K562 (cell line): ENCODE results near the gene SERPINF2. TPM values are rescaled to one million over a fixed set of nuclear protein-coding genes. Genes with fewer than 3 reads are reported as not detected.

Source experiments
- BRD4 ChIP-seq: fragments of 200-600 bp; sonication (generic); IDR thresholded peaks from 2 replicates; pipeline ENCODE4 v1.6.1; 2017; ENCODE audit warnings: inconsistent platforms
- E2F3 ChIP-seq: fragments of 250-450 bp; sonication (Bioruptor Pico); IDR thresholded peaks from 2 replicates; pipeline ENCODE4 v1.4.0; 2020; ENCODE audit warnings: mild to moderate bottlenecking
- FOXP1 ChIP-seq: sonication (generic); formaldehyde crosslinking; IDR thresholded peaks from 2 replicates; pipeline ENCODE4 v1.8.0; 2022; ENCODE audit warnings: mild to moderate bottlenecking, missing genetic modification reagents
- NFXL1 ChIP-seq: fragments of 450-650 bp; formaldehyde crosslinking; IDR thresholded peaks from 2 replicates; pipeline ENCODE4 v1.4.0; 2021; ENCODE audit warnings: mild to moderate bottlenecking
- RNF2 ChIP-seq: sonication (generic); IDR thresholded peaks from 2 replicates; pipeline ENCODE4 v1.6.1; 2016
- SIN3B ChIP-seq: fragments of 450-650 bp; IDR thresholded peaks from 2 replicates; pipeline ENCODE4 v1.6.1; 2017; ENCODE audit warnings: low read depth, mild to moderate bottlenecking, moderate library complexity
- ZNF586 ChIP-seq: fragments of 450-650 bp; formaldehyde crosslinking; conservative IDR thresholded peaks from 2 replicates; pipeline ENCODE4 v1.4.0; 2020; ENCODE audit warnings: mild to moderate bottlenecking, moderate library complexity
- polyA plus RNA-seq, 8 experiments: library from polyadenylated mRNA; depleted of rRNA in 4 of 8; stranded (reverse) in 5 of 8; unstranded in 3 of 8; fragments of >200 nt; fragmentation: Nextera tagmentation in 2 of 8; fragmentation: Illumina TruSeq in 1 of 8; extraction: Ambion mirVana in 2 of 8; extraction: Trizol in 1 of 8; gene quantifications; 2 replicates each; pipeline versions ENCODE4 v1.2.1 to v1.2.3, GENCODE V29; 2011 to 2014; ENCODE audit warnings: inconsistent platforms in 1 of 8, missing spikeins in 1 of 8
- total RNA-seq, 7 experiments: library from RNA; depleted of rRNA in 6 of 7; stranded (reverse); fragments of >200 nt in 6 of 7; fragmentation: Illumina TruSeq in 2 of 7; extraction: Trizol in 2 of 7; gene quantifications; 2 replicates each; pipeline versions ENCODE4 v1.2.1 to v1.2.3, GENCODE V29; 2011 to 2021; ENCODE audit warnings: low replicate concordance in 1 of 7
- TF ChIP-seq, protein P1 (sequence below), 2 experiments: fragments of 450-650 bp; formaldehyde crosslinking in 1 of 2; IDR thresholded peaks; 2 replicates each; pipeline versions ENCODE4 v1.4.0 to v1.6.1; 2014 to 2020; ENCODE audit warnings: mild to moderate bottlenecking in 2 of 2, borderline replicate concordance in 1 of 2, low read depth in 1 of 2
- TF ChIP-seq, protein P2 (sequence below): fragments of 450-650 bp; IDR thresholded peaks from 2 replicates; pipeline ENCODE4 v1.7.0; 2016; ENCODE audit warnings: borderline replicate concordance
- TF ChIP-seq, protein P3 (sequence below): fragments of 250-450 bp; sonication (Bioruptor Pico); IDR thresholded peaks from 2 replicates; pipeline ENCODE4 v1.4.0; 2020; ENCODE audit warnings: mild to moderate bottlenecking, moderate library complexity, borderline replicate concordance
- TF ChIP-seq, protein P4 (sequence below), 2 experiments: fragments of 450-650 bp in 1 of 2; IDR thresholded peaks; 2 replicates each; pipeline ENCODE4 v1.6.1; 2011 to 2017; ENCODE audit warnings: low read depth in 2 of 2, antibody characterized with exemption in 1 of 2, borderline replicate concordance in 1 of 2, low read length in 1 of 2, mild to moderate bottlenecking in 1 of 2, mixed read lengths in 1 of 2; ENCODE audit not compliant: control insufficient read depth in 1 of 2

The SERPINF2 gene
- total and polyA plus RNA-seq, 9 of the 15 experiments (the other 6 are each of a cell fraction or from before 2014, with no cell fraction given), result 0.22 TPM; not detected in 8

DNA sequence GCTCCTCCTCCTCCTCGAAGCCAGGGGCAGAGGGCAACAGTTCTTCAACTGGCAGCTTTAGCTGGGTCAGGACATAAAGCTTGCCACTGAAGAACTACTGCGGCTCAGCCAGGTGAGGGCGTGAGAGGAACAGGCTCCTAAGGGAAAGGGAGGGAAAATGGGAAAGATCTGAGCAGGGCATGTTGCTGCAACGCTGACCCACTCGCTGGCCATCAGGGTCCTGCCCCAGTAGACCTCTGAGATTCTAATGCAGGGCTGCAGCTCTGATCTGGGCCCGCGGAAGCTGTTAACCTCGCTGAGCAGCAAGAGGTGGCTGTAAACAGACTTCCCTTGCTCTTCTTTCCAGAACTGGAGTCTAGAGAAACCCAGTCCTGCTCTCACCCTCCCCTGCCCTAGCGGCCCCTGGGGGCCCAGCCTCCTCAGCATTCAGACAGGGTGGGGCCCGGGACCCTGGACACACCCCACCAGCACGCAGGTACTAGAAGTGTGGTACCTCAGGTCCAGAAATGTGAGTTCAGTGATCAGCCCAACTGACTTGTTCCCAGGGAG, 28.7 kb upstream of the SERPINF2 start (continued):
- TF ChIP-seq, protein P1, sequence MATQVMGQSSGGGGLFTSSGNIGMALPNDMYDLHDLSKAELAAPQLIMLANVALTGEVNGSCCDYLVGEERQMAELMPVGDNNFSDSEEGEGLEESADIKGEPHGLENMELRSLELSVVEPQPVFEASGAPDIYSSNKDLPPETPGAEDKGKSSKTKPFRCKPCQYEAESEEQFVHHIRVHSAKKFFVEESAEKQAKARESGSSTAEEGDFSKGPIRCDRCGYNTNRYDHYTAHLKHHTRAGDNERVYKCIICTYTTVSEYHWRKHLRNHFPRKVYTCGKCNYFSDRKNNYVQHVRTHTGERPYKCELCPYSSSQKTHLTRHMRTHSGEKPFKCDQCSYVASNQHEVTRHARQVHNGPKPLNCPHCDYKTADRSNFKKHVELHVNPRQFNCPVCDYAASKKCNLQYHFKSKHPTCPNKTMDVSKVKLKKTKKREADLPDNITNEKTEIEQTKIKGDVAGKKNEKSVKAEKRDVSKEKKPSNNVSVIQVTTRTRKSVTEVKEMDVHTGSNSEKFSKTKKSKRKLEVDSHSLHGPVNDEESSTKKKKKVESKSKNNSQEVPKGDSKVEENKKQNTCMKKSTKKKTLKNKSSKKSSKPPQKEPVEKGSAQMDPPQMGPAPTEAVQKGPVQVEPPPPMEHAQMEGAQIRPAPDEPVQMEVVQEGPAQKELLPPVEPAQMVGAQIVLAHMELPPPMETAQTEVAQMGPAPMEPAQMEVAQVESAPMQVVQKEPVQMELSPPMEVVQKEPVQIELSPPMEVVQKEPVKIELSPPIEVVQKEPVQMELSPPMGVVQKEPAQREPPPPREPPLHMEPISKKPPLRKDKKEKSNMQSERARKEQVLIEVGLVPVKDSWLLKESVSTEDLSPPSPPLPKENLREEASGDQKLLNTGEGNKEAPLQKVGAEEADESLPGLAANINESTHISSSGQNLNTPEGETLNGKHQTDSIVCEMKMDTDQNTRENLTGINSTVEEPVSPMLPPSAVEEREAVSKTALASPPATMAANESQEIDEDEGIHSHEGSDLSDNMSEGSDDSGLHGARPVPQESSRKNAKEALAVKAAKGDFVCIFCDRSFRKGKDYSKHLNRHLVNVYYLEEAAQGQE (IDR thresholded peaks at IDR 0.05; ENCODE audit: borderline replicate concordance), result peak; percentile 33; the same call in 1 of the 2 replicates
- TF ChIP-seq, protein P1 (CRISPR knock-in tag; IDR thresholded peaks at IDR 0.05; ENCODE audit: low read depth), result no peak
- no peak for TF ChIP-seq NFXL1 (CRISPR knock-in tag)
- no peak for TF ChIP-seq RNF2
- TF ChIP-seq BRD4, result no peak
- 0 out of 2 replicates have a peak, but pooled peaks have one; percentile 36 for TF ChIP-seq FOXP1 (CRISPR knock-in tag)
- TF ChIP-seq, protein P2, sequence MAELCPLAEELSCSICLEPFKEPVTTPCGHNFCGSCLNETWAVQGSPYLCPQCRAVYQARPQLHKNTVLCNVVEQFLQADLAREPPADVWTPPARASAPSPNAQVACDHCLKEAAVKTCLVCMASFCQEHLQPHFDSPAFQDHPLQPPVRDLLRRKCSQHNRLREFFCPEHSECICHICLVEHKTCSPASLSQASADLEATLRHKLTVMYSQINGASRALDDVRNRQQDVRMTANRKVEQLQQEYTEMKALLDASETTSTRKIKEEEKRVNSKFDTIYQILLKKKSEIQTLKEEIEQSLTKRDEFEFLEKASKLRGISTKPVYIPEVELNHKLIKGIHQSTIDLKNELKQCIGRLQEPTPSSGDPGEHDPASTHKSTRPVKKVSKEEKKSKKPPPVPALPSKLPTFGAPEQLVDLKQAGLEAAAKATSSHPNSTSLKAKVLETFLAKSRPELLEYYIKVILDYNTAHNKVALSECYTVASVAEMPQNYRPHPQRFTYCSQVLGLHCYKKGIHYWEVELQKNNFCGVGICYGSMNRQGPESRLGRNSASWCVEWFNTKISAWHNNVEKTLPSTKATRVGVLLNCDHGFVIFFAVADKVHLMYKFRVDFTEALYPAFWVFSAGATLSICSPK, result no peak
- TF ChIP-seq, protein P3, sequence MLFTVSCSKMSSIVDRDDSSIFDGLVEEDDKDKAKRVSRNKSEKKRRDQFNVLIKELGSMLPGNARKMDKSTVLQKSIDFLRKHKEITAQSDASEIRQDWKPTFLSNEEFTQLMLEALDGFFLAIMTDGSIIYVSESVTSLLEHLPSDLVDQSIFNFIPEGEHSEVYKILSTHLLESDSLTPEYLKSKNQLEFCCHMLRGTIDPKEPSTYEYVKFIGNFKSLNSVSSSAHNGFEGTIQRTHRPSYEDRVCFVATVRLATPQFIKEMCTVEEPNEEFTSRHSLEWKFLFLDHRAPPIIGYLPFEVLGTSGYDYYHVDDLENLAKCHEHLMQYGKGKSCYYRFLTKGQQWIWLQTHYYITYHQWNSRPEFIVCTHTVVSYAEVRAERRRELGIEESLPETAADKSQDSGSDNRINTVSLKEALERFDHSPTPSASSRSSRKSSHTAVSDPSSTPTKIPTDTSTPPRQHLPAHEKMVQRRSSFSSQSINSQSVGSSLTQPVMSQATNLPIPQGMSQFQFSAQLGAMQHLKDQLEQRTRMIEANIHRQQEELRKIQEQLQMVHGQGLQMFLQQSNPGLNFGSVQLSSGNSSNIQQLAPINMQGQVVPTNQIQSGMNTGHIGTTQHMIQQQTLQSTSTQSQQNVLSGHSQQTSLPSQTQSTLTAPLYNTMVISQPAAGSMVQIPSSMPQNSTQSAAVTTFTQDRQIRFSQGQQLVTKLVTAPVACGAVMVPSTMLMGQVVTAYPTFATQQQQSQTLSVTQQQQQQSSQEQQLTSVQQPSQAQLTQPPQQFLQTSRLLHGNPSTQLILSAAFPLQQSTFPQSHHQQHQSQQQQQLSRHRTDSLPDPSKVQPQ (CRISPR knock-in tag), result no peak
- no peak for TF ChIP-seq E2F3 (CRISPR knock-in tag)
- no peak for TF ChIP-seq ZNF586 (CRISPR knock-in tag)
- no peak for TF ChIP-seq SIN3B
- TF ChIP-seq, protein P4, sequence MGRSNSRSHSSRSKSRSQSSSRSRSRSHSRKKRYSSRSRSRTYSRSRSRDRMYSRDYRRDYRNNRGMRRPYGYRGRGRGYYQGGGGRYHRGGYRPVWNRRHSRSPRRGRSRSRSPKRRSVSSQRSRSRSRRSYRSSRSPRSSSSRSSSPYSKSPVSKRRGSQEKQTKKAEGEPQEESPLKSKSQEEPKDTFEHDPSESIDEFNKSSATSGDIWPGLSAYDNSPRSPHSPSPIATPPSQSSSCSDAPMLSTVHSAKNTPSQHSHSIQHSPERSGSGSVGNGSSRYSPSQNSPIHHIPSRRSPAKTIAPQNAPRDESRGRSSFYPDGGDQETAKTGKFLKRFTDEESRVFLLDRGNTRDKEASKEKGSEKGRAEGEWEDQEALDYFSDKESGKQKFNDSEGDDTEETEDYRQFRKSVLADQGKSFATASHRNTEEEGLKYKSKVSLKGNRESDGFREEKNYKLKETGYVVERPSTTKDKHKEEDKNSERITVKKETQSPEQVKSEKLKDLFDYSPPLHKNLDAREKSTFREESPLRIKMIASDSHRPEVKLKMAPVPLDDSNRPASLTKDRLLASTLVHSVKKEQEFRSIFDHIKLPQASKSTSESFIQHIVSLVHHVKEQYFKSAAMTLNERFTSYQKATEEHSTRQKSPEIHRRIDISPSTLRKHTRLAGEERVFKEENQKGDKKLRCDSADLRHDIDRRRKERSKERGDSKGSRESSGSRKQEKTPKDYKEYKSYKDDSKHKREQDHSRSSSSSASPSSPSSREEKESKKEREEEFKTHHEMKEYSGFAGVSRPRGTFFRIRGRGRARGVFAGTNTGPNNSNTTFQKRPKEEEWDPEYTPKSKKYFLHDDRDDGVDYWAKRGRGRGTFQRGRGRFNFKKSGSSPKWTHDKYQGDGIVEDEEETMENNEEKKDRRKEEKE (IDR thresholded peaks at IDR 0.05; ENCODE audit: borderline replicate concordance in 1 of 2, control insufficient read depth in 1 of 2, low read depth in 2 of 2, low read length in 1 of 2), result no peak
